Suppressor macrophage treated with lipopolysaccharide for 1 hour (primary cell): ENCODE measurements around the gene CACNG4.

Experiments used
- DNase-seq, 3 donors: peaks; one replicate each; pipeline ENCODE4 v3.0.0-alpha.2; 2020 to 2022

CACNG4 gene

DNA sequence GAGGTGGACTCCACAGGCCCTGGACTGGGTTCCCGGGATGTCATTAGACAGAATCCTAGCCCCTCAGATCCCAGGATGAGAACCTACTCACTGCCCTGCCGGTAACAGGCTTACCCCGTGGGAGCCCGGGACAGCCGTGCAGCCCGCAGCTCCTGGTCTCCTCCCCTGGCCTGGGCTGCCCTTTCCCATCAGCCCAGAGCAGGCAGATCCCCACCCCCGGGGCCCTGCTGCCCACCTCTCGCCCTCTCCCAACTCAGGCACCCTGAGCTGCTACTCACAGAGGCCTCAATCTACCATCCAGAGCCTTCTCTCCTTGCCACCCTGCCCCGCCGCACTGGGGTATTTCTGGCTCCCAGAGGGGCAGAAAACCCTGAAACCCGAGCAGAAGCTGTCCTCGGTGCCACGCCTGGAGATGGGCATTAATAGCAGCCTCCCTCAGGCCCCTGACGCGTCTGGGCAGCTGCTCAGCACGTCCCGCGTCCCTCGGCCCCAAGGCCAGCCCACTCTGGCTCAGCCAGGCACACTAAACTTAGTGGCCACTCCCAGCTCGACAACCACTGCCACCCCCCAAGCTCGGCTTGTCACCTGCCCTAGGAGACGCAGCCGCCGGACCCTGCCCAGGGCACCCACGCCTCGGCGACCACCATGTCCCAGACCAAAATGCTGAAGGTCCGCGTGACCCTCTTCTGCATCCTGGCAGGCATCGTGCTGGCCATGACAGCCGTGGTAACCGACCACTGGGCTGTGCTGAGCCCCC, 79.7 kb downstream of the CACNG4 start, which contains the start of gene CACNG1:
Gene CACNG1, plus strand, starts transcription at position 539 of the 757 bp plus-strand sequence. Its CDS starts 107 bp downstream, at position 646.
- DNase-seq: no peak

DNA sequence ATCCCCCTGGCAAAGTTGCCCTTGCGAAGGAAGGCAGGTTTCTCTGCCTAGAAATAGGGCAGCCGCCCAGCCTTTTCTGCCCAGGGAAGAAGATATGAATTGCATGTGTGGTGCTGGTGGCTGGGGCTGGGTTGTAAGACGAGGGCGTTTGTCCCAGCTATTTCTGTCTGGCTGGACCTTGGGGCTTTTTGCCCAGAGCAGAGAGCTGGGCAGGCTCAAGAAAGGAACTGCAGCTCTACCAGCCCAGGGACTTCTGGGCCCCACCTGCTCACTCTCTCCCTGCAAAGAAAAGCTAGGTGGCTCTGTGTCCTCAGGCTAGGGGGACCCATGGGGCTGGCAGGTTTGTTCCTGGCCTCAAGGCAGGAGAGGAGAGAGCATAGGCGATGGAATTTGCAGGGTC, 80.4 kb downstream of the CACNG4 start:
- DNase-seq: no peak

DNA sequence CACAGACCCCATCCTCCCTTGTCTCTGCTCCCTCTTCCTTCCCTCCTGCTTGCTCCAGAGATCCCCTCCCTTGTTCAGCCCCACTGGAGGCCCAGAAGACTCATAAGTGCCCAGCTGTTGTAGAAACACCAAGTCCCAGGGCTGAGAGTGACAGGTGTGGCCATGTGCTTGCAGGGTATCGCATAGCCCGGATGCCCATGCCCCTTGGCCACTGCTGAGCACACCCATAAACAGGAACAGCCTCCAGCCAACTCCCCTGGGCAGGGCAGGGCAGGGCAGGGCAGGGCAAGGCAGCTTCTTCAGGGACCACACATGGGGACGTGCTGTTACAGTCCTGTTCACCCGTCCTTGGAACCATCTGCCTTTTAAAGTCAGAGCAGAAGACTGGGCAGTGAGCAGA, 81.9 kb downstream of the CACNG4 start:
- no peak for DNase-seq

DNA sequence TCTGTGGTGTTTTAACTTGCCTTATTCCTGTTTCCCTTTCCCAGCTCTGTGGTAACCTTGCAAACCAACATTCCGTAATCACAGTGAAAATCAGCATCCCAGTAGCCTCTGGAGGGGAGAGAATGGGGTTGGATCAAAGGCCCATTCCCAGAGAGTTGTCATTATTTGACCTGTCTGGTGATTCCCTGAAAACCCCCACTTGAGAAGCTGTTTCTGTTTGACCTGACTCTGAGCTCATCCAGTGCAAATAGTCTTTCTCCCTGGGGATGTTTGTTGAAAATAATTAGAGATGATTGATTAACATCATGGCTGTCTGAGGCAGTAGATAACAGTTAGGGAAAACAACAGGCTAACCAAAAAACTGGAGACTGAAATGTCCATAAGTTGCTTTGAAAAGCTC, 82.9 kb downstream of the CACNG4 start:
- no peak for DNase-seq

DNA sequence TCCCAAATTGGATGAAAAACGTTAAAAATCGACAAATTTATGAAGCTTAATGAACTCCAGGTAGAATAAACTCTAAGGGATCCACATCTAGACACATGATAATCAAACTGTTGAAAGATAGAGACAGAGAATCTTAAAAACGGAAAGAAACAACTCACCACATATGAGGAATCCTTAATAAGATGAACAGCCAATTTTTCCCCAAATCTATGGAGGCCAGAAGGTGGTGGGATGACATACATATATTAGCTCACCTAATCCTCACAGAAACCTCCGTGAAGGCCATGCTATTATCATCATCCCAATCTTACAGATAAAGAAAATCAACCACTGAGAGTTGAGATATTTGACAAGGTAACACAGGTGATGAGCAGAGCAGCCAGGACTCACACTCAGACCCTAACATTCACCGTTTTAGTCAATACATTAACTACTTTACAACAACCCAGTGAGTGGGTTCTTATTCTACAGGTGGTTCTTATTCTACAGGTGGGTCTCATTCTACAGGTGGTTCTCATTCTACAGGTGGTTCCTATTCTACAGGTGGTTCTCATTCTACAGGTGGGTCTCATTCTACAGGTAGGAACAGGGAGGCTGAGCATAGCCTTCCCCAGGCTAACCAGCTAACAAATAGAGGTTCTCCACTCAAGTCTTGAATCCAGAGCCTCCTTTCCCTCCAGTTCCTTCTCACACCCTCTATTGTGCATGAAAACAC, 84.7 kb downstream of the CACNG4 start:
- no peak for DNase-seq

DNA sequence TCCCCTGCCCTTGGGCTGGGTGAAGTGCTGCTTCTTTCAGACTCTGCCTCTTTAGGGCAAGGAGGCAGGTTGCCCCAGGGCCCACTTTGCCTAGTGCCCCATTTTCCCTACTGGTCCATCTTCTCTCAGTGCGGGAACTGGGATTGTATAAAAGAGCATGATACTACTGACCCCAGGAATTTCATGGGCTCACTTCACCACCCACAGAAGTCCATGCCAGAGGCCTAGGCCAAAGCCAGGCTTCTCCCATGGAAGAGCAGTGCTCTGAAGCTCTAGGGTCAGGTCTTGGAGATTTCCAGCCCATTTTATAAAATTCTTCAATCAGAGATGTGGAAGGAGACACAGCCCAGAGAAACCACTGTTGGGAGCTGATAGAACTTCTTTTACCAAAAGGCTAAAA, 85.6 kb downstream of the CACNG4 start:
- no peak for DNase-seq

DNA sequence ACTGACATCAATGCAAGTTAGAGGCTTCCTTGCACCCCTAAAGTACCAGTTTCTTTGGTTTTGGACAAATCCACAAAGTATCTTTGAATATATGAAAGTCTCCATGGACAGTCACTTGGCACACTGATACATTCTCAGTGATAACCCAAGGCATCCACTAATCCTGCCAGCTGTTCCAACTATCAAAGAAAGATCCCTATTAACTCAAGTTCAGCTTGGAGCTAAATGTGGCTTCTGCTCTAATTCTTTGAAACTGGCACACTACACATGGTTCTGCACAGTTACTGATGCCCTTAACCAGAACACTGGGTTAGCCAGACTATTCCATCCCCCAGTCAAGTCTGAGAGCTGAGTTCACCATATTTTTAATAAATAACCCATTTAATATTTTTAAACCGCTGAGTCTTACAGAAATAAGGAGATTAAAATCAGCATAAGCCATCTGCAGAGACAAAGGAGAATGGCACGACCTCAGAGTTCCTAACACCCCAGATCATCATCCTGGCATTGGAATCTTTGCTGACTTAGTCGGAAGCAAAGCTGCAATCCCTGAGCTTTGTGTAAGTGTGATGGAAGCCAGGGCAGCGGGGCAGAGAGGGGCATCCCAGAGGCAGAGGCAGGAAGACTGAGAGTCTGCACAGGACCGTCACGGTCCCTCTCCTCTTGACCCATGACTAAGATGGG, 86.1 kb downstream of the CACNG4 start:
- no peak for DNase-seq

DNA sequence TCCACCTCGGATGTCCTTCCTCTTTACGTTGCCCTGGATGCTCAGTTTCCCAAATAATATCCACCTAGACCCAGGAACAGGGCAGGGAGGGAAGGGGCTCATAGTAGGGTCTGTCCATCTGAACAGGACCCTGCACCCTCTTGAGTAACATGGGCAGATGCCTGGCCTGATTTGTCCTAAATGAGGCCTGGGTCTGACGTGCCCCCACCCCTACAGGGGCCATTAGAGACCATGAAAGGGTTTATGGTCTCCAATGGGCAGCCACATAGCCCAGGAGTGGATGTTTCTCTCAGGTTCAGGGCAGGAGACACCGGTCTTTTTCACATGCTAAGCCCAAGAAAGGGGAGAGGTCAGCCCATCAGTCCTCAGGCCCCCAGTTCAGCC, 86.6 kb downstream of the CACNG4 start:
- no peak for DNase-seq

DNA sequence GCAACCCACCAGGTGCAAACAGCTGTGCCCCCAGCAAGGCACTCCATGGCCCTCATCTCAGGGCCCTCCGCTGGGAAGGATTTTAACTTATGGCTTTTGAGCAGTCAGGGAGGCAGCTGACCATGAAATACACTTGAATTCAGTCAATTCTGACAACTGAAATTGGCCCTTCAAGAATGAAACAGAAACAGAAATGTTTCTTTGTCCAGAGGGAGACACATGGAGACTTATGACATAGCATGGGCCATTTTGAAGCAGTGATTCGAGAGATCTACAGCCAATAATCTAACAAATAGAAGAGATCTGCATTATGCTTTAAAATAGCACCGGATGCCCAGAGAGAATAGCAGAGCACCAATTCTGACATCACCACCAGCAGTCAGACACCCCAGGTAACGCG, 87.3 kb downstream of the CACNG4 start:
- no peak for DNase-seq

DNA sequence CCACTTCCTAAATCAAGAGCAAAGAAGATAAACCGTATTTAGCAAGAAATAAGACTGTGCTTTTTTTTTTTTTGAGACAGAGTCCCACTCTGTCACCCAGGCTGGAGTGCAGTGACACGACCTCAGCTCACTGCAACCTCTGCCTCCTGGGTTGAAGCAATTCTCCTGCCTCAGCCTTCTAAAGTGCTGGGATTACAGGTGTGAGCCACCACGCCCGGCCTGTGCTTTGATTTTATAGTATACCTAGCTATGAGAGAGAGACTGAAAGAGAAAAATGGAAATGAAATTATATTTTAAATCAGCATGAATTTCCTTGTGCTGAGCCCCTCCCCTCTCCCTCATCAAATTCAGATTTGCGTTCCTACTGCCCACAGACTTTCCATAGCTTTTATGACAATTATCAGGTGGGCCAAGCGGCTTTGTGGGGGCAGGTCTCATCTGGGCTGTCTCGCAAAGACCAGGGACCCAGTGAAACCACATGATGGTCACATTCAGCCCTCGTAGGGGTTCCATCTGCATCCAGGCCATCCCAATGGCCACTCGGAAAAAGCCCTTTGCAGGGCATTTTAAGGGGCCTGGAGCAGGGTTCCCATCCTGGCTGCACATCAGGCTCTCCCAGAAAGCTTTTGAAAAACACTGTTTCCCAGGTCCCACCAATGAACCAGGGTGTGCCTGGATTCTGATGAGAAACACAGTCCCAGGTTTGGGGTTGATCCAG, 88.4 kb downstream of the CACNG4 start:
- DNase-seq: no peak

DNA sequence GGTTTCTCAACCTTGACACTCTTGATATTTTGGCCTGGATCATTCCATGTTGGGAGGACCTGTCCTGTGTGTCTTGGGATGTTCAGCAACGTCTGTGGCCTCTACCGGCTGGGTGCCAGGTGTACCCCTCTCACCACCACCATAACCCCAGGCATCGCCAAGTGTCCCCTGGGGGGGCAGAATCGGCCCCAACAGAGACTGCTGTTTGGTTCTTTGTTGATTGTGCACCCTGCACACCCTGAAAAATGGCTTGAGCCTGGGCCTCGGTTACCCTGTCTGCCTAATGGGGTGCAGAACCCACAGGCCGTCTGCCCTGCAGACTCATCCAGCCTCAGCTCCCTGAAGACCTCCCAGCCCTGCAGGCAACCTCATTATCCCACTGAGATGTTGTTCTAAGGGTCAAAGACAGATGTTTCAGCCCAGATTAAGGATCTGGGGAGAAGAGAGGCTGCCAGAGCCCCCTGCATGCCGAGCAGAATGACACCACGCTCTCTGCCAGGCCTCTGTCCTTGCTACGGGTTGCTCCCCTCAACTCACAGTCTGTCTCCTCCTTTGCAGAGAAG, 89.0 kb downstream of the CACNG4 start:
- no peak for DNase-seq

DNA sequence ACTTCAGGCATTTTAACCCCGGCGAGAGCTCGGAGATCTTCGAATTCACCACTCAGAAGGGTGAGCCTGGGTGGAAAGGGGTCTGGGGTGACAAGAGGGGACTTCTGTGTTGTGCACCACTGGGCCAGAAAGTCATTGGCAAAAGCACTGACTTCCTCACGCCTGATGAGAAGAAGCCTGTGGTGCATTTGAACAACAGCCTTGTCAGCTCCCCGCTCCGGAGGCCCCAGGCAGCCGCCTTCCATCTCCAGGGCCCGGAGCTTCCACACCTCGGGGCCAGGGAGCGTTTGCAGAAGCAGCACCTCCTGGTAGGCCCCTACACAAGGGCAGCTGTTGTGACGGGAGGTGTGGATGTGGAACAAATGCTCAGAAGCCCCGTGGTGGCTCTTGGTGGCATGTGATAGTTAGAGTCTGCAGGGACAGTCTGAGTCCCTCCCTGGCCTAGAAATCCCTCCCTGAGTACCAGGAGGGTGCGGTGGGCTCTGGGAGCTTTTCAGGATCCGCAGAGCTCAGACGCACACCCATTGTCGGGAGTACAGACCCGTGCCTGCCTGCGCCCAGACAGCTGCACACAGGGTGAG, 89.6 kb downstream of the CACNG4 start:
- no peak for DNase-seq

DNA sequence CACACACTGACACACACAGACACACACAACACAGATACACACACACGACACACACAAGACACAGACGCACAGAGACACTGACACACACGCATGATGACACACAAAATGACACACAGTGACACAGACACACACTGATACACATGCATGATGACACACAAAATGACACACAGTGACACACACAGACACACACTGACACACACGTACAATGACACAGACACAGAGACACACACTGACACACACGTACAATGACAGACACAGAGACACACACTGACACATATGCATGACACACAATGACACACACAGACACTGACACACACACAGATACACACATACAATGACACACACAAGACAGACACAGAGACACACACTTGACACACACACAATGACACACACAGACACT, 90.1 kb downstream of the CACNG4 start:
- DNase-seq: no peak

DNA sequence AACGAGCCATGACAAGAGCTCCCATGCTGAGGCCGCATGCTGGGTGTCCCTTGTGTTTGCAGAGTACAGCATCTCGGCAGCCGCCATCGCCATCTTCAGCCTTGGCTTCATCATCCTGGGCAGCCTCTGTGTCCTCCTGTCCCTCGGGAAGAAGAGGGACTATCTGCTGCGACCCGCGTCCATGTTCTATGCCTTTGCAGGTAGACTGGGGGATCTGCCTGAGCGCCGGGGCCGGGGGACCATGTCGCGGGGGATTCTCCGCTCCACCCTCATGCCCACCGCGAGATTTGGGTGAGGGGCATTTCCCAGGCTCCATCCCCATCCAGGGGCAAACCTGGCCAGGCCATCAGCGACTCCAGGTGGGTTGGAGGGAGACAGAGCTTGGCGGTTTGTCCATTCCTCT, 90.5 kb downstream of the CACNG4 start:
- DNase-seq: no peak

DNA sequence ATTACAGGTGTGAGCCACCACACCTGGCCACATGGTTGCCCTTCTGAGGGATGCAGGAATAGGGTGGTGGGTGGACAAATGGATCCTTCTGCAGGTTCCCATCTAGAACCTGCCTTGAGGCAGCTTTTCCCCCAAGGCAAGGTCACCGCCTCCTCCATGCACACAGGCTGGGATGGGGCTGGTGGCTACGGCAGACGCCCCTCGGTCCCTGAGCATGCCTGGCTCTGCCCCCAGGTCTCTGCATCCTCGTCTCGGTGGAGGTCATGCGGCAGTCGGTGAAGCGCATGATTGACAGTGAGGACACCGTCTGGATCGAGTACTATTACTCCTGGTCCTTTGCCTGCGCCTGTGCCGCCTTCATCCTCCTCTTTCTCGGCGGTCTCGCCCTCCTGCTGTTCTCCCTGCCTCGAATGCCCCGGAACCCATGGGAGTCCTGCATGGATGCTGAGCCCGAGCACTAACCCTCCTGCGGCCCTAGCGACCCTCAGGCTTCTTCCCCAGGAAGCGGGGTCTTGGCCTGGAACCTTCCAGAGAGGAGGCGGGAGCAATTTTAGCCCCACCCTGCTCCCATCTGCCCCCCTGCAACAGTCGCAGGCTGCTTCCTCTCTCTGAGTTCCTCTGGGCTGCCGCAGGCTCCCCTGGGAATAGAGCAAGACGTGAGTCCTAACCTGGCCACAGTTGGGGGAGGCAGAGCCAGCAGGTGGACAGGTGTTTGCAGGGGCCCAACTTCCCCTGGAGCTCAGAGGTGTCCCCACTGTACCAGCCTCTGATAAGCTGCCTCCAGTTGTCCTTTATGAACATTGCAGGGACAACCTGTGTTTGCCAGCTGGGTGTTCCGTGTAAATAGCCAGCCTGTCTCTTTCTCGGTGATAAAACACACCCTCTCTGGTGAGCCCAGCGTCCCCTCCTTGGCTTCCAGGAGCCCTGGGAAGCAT, 91.6 kb downstream of the CACNG4 start:
- DNase-seq: no peak

DNA sequence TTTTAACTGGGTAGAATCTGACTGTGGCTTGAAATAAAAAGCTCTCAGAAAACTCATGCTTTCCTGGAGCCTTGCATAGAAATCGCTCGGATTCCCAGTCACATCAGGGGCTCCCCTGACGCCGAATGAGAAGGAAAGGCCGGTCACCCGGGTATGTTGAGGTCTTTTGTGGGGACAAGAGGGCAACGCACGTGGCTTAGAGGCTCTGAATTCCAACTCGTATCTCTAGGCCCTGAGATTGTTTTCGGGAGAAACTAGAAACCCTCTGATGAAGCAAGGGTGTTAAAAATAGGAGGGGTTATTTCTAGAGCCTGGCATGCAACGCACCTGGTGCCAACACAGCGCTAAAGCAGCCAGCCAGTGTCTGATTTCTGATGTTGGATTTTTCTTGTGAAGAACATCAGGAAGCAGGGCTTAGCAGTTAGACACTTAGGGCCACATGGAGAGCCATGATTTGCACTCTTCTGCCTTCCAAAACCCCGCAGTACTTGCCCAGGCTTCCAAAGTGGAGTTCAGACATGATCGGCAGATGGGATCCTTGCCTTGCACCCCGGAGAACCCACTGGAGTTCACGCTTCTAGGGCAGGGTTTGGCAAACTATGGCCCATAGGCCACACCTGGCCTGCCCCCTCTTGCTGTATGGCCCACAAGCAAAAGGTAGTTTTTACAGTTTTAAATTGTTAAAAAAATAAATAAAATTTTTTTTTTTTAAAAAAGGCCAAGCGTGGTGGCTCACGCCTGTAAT, 92.4 kb downstream of the CACNG4 start:
- no peak for DNase-seq

DNA sequence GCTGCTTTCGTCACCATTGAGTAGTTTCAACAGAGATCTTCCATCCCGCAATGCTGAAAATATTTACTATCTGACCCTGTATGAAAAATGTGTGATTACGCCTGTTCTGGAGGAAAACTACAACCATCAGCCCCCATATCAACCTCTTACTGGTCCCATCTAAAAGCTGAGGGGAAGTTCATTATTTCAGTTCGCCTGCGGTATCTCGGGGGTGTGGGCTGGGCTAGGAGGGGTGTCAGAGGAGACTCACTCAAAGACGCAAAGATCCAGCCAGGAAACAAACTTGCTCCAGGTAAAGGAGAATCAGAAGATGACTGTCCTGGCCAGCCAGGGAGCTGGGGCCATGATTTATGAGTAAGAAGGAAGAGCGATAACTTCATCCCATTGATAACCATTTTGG, 93.5 kb downstream of the CACNG4 start:
- no peak for DNase-seq

DNA sequence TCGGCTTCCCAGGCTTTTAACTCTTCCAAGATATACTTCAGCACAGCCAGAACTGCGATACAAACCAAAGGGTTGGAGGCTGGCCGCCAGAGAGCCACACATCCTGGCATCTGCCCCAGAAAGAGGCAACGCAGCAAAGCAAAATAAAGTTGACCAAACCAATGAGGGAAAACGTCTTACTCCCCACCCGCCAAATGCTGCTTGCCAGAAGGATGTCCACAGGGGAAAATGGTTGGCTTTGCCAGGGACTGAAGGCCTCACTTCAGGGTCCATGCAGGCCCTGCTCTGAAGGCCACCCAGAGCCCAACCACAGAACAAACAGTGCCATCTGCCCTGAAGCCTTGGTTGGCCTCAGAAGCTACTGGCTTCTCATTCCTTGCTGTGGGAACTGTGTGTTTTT, 94.9 kb downstream of the CACNG4 start:
- no peak for DNase-seq

DNA sequence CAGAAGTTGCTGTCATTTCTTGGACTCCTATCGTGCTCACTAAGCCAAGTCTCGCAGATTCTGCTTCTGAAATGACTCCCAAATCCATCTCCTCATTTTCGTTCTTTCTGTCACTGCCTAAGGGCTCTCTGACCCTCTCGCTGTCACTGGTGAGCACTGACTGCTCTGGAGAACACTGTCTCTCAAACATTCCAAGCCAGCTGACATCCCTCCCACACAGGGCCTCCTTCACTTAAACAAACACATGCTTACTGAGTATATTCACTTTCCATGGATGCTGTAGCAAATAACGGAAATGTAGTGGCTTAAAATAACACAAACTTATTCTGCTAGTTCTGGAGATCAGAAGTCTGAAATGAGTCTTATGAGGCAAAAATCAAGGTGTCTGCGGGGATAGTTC, 98.6 kb downstream of the CACNG4 start:
- no peak for DNase-seq

DNA sequence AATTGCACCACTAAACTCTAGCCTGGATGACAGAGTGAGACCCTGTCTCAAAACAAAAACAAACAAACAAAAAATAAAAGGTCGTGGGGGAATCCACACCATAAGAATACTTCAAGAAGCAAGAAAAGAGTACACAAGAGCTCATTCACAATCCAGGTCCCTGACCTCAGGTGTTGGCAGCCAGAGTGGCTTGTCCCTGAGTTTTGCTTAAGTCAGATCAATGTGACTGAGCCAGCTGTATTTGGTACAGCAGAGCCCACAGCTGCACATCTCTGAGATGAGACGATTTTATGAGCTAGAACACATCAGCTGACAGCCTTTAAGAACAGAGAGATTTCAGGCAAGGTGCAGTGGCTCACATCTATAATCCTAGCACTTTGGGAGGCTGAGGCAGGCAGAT, 102.2 kb downstream of the CACNG4 start:
- no peak for DNase-seq
